Measurements from ENCODE around the gene MXRA5.

- no peak for TF ChIP-seq CTCF (IDR thresholded peaks at IDR 0.05 in 8 of 11, conservative IDR thresholded peaks at IDR 0.05 in 3 of 11)
- TF ChIP-seq POLR2AphosphoS5 (IDR thresholded peaks at IDR 0.05) = no peak
- TF ChIP-seq POLR2A (IDR thresholded peaks at IDR 0.05) = no peak
These were observed 65.7 kb downstream of the MXRA5 start for GRCh38 chrX:3280706-3281105.

Data from spleen (tissue), 7 donors.